Activated CD8-positive, alpha-beta memory T cell treated with anti-CD3 and anti-CD28 coated beads, Interleukin-2, amount 50 U/mL, for 48 hours (primary cell): ENCODE results near the gene AKNAD1.
"Not testable (repeated sequence)": the region's sequence is repeated elsewhere in the genome, so short reads cannot be mapped to it uniquely, and the experiment has no call there.

ENCODE experiments used
- DNase-seq: peaks from one replicate; pipeline ENCODE4 v3.0.0-alpha.2; 2020

Gene AKNAD1, protein sequence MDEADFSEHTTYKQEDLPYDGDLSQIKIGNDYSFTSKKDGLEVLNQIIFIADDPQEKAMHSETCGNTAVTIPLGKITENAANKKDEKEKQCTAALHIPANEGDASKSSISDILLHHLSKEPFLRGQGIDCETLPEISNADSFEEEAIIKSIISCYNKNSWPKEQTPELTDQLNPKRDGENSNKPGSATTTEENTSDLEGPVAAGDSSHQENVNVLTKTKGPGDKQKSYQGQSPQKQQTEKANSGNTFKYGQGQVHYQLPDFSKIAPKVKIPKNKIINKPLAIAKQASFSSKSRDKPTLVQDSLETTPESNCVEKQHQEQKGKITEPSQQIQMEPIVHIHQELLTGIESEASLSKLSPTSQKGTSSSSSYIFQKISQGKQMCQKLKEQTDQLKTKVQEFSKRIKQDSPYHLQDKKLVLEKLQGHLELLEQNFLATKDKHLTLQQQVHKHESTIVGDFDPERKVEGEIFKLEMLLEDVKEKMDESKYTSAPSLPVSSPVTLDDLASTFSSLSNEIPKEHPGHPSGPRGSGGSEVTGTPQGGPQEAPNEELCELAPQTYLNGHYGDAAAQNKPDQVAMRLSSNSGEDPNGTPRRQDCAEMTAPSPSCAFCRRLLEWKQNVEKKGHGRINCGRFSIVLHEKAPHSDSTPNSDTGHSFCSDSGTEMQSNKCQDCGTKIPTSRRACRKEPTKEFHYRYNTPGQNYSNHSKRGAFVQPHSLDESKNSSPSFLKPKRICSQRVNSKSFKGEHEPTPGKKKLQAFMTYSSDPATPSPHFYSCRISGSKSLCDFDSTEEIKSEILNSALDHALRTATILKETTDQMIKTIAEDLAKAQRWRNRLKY

DNA sequence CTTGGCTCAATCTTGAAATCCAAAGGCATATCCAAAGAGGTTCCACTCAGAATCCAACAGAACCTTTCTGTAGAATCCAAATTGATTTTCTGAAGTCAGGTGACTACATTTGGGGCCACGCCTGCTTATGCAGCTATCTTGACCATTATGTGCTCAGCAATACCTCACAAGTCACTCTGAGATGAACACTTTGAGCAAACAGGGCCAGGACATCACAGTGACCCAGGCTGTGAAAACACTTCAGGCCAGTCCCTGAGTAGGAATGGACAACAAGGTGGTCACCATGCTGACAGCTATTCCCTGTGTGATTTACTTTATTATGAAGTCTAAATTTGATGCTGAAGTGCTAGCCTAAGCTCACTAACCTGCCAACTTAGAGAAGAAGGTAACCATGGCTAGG is at the start of gene AKNAD1:
Gene AKNAD1 (minus strand): TSS at position 101 of the 400 bp plus-strand sequence. CDS start 4,430 bp downstream, outside the sequence.
- no peak for DNase-seq

DNA sequence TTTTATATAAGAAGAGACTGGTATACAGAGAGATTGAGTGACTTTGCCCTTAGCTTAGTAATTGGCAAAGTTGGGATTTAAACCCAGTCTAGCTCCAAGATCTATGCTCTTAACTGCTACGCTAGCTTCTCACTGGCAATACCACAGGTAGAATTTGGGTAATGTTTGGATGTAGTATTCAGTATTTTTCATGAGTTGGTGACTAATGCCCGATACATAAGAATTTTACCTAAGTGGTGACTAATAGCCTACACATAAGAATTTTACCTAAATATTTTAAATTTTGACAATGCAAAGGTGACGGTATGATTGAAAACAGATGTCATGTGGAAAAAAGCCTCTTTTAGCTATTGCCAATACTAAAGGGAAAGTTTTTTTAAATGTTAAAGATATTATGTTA is 44.2 kb upstream of the AKNAD1 start:
- no peak for DNase-seq

DNA sequence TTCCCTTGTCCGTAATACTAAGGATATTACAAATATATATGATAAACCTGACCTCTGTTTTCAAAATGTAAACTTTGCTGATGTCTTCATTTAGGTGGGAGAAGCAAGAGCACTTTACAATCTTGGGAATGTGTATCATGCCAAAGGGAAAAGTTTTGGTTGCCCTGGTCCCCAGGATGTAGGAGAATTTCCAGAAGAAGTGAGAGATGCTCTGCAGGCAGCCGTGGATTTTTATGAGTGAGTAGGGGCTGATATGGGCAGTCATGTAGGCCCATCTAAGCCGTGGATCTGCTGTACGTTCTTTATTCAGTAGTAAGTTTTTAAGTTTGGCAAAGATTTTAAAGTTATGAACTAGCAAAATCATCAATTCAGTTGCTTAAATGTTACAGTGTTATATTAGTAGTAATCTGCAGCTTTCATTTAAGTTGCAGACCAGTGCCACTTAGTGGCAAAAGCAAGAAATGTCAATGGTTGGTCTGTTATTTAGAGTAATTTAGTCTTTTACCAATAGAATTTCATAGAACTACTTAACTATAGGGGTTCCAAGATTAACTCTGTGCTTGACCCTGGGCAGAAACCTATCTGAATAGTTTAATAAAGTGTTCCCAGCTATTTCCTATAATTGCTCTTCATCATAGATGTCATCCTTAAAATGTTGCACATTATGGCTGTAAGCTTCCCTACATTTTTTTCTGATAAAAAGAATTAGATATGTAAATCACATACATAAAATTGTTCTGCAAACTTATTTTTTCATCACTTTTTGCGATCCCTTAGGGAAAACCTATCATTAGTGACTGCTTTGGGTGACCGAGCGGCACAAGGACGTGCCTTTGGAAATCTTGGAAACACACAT is 41.2 kb upstream of the AKNAD1 start:
- no peak for DNase-seq

DNA sequence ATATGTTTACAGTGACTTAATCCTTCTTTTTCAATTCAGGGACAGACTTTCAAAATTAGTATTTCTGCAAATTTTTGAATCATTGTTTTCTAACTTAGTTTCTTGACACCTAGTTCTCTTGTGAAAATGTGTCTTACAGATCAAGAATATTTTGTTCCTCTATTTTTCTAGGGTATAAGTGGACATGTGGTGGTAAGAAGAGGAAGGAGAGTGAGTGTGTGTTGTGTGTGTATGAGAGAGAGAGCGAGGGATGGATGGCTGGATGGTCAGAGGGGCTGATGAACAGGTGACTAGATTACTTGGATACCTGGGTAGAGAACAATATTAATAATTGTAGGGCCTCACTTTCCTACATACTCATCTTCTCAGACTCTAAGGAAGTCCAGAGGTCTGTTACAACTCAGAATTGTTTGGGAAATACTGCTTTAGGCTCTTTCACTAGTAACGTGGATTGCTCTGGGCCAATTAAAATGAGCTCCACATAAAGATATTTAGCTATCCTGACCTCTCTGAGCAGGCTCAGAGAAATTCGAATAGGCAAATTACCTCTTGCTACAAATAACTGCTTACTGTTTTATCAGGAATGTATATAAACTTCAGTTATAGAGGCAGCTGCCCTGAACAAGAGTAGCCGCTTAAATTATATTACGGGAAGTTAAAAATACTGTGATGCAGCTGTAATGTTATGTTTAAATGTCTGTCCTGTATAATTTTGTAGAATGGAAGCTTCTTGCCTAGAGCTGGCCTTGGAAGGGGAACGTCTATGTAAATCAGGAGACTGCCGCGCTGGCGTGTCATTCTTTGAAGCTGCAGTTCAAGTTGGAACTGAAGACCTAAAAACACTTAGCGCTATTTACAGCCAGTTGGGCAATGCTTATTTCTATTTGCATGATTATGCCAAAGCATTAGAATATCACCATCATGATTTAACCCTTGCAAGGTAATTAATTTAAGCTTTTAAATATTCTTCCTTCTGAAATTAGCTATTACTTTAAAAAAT is 39.6 kb upstream of the AKNAD1 start:
- no peak for DNase-seq

DNA sequence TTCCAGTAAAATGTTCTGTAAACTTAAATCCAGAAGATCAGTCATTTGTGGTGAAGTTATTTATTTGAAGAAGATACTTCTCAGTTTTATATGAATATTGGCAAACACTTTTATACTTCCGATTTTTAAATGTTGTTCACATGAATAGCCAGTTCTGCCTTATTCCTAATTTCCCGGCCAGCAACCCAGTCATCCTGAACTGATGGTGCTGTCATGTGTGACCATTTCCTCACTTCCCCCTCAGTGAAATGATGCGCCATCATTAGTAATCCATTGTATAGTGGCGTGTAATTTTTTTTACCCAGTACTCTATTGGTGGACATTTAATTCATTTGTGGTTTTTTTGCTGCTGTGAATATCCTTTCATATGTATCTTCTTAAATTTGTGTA is 36.2 kb upstream of the AKNAD1 start:
- DNase-seq, result no peak

DNA sequence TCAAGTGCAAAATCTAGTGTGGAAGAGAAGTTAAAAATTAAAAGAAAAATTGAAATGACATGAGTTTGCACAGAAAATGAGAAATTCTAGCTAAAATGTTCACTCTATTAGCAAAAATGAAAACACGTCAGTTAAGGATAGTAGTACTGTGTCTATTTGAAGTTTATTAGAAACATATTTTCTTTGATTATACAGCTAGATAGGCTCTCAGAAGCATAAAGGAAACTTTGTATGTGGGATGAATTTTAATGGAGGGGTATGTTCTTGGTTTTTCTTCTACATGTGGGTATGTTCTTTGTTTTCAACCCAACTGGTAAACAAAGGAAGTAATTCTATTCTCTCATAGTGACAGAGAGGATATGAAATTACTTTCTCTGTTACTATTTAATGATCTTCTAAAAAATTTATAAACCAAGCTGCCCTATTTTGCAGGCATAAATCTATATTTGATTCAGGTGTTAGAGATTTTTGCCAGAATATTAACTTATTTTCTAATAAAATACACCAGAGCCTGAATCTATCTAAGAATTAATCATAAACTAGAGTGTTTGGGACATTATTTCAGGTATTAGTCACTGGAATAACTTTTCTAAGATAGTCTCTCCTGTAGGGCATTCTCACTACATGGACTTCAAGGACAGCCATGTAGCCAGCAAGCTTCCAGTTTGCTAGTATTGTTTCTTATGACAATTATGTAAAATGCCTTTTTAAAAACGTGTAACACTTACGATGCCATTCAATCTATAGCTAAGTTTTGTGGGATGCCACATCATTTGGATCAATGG is 35.7 kb upstream of the AKNAD1 start:
- no peak for DNase-seq

DNA sequence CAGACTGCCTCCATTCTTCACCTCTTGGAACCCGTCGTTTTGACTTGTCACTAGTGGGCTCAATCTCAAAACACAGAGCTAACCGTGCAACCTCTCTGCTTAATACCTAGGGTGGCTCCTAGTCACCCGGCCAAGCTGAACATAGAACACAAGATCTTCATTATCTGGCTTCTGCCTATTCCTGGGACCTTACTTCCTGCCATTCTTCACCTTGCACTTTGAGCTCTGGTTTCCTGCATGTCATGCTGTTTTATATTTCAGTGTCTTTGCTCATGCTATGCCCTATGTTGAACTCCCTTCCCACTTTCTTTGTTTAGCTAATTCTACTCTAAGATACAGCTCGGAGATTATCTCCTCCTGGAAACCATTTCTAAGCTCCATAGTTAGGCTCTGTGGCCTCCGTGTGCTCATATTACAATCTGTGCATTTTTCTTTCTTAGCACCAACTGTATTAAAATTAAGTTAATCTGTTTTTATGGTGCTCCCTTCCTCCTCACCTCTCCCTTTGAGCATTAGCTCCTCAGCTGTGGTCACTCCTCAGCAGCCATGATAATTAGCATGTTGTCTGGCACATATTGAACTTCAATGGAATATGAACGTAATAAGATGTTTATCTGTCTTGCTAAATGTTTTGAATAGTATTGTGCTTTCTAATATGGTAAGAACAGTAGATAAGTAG is 33.0 kb upstream of the AKNAD1 start:
- no peak for DNase-seq

DNA sequence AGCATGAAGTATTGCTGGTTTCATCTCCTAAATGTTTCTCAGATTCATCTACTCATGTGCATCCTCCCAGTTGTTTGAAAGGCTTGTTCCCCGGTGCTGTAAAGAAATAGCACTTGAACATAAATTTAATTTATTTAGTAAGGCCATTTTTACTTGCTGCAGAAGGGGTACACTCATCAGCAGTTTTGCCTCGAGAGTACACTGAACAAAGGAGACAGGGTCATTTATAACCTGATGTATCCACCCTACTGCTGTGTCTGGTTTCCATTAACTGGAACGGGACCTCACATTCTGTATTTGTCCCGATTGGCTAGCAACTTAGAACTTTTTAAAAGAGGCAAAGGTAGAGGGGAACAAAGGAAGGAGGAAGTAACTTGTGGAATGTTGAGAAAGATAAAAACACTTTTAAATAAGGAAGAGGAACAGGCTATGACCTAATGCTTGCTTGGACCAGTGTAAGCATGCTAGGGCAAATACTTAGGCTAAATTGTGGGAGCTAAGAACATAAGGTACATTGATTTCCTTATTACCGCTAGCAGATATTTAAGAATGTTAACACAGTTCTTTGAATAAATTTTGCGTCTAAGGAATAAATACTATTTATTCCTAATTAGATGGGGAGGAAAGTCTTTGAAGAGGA is 32.2 kb upstream of the AKNAD1 start:
- not testable (repeated sequence) for DNase-seq

DNA sequence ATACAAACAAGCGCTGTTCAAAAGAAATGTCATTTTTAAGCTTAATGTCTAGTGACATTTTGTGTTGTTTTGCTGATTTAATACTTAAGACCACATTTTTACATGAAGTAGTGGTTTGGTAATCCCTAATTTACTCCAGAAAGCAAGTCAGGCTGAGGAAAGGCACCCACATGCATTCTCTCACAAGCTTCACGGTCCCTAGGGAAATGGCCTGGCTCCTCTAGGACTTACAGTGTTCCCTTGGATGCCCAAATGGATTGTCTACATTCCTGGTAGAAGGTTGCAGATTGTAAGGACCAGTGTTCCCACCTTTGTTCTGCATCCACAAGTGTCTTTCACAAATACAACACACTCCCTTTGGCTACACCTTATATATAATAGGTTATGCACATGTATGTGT is 29.4 kb upstream of the AKNAD1 start:
- DNase-seq, result no peak

DNA sequence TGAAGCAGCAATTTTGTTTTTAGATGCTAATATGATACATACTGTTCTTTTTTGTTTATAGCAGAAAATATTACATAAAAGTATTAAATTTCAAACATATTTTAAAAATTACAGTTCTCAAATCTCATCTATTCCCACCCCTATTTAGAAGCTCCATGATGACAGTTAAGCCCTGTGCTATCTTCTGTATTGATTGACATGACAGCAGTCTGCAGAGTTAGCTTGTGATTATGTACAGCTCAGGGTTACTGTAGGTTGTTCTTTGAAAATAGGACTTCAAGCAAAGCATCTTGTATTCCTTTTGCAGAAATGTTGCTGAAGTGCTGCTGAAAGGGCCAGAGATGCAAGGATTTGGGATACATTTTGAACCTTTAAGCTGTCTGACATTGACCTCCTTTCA is 28.1 kb upstream of the AKNAD1 start:
- DNase-seq, result no peak

DNA sequence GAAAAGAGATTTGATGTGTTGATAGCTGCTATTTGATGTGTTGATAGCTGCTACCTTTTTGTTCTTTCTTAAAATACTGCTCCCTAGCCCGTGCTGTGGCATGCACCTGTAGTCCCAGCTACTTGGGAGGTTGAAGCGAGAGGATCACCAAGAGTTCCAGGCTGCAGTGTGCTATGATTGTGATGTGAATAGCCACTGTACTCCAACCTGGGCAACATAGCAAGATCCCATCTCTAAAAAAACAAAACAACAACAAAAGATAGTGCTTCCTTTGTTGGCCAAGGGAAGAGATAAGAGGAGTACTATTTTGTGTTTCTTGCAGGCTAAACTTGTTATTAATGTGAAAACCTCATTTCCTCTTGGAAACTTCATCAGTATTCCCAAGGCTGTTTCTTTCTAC is 25.9 kb upstream of the AKNAD1 start:
- no peak for DNase-seq

DNA sequence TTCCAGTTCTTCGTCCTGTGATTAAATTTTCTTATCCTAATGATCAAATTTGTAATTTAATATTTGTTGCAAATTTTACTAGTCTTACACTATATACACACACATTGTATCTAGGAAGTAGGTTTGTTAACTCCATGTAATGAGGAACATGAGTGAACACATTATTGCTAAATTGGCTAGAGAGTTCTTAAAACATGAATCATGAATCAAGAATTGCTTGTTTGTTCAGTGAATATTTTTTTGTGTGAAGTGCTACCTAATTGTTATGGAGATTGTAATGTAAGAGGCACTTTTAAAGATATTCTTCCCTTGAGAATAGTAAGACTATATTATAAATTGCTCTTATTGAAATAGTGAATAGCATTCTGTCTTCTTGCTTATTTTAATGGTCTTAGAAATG is 24.5 kb upstream of the AKNAD1 start:
- DNase-seq, result no peak

DNA sequence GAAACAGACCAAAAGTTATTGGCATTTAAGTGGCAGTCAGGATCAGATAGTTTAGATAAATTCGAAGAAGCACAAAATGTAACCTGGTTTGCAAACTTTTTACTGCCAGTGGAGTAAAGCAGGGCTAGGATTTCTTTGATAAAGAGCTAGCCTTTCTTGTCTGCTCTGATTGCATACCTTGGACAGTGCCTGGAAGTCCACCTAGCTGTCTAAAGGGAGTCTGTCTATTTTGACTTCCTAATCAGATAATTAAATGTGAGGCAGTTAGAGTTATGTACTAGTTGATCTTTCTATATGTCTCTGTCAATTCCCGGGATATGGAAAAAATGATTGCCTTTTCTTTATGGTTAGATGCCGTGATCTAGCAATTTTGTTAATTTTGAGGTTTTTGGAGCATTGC is 24.0 kb upstream of the AKNAD1 start:
- DNase-seq, result no peak

DNA sequence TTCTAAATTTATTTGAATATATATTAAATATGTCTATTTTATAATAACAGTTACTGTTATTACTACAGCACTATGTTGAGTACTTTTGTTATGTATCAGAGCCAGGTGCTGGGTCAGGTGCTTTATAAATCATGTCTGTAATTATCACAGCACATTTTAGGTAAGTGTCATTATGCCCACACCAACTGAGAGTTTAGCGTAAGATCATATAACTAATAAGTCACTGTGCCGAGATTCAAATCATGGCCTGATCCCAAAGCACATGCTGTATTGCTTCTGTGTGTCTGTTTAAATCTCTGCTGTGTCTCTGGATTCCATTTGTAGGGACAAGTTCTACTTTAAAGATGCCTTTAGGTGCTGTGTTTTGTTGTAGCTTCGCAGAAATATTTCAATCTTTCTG is 21.8 kb upstream of the AKNAD1 start:
- DNase-seq, result no peak

DNA sequence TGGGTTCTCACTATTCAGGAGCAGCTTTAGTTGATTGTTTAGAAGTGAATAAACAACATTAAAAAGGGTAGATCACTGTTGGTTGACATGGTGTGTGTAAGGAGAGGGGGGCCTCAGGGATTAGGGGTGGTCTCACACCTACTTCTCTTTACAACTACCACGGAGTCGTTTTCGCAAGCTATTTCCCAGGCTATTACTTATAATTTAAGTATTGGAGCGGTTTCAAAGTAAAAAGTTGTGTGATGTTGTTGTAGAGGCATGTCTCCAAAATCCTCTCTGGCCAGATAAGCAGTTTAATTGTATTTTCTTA is 21.2 kb upstream of the AKNAD1 start:
- DNase-seq, result no peak

DNA sequence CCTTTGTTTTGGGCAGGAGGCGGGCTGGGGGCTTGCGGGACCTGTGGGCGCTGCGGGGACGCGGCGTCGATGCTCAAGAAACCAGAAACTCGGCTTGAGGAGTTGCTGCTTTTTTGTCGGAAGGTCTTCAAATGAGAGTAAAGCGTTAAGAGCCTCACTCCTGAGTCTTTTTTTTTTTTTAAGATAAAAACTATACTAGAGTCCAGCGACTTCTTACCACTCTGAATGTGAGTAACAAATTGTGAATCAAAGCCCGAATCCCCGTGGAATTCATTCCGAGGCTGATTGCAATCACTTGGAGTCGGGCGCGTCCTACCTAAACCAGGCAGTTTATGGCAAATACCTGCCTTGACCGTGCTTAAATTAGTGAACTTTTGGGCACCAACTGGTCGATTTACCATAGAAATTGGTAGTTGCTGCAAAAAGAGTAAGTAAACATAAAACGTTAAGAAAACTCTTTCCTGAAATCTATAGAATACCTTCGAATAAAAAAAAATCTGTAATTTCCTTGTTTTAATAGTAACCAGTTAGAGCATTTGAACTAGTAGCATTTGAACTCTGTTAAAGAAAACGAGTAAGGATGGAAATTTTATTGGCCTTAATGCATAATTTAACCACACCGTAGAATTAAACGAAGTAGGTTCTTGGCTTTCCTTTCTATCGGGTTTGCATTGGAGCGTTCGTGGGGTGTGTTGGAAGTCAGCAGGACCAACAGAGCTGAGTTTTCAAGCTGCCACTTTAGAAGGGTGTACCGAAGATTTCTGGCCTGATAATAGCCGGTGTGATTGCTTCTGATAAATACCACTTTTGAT is 20.7 kb upstream of the AKNAD1 start:
- no peak for DNase-seq

DNA sequence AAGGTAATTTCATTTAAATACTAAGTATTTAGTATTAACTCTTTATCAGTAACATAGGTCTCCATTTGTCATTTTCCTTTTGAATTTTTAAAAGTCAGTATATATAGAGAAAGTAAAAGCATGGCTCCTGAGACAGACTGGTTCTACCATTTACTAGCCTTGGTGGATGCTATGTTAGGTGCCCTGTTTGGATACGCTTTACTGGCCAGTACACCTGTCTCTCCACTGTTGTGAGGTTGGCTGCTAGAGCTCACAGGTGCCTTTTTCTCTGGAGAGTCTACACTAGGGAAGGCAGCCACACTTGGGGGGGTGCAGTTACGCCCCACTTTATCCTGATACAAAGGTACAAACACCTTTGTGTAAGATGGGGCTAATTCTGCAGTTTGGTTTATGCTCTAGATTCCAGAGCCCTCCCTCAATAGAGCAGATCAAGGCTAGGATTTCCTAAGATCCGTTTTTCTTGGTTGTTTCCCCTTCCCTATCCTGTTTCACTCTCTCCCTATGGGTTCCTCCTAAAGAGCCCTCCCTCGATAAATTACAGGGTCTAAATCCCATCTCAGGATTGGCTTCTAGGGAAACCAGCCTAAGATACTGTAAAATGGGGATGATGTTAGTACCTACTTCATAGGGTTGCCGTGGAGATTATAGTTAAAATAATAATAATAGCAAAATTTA is 14.3 kb upstream of the AKNAD1 start:
- no peak for DNase-seq

DNA sequence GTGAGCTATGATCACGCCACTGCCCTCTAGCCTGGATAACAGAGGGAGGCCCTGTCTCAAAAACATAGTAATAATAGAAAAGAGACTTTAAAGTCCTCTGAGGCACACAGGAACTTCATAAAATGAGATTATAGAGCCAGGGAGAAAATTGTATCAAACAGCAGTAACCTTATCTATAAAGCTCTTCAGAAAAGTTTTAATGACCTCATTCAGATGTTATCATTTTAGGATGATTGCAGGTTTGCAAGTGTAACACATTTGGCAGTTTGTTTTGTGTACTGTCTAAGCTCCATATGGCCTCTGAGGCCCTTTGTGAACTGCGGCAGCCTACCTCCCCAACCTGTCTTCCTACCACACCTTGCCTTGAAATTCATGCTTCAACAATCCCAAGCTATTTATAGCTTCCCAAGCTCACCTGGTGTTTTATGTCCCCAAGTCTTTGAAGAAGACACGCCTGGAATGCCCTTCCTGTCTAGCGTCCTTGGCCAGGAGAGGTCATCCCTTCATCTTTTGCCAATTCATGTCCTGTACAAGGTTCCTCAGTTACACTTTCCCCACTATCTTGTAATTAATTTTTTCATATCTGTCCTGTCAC is 8.5 kb upstream of the AKNAD1 start:
- DNase-seq, result no peak
